HFFc6 (cell line): Measurements from ENCODE around the gene NR5A2. TPM values are rescaled to one million over a fixed set of nuclear protein-coding genes. Genes with fewer than 3 reads are reported as not detected.

Experiments
- DNase-seq: peaks from one replicate; pipeline ENCODE4 v3.0.0-alpha.2; 2018
- H3K27ac Mint-ChIP-seq: 2 replicates; pipeline ENCODE4 v1.8.0; 2020; ENCODE audit warnings: mild to moderate bottlenecking, mixed read lengths
- H3K27me3 Mint-ChIP-seq: 2 replicates; pipeline ENCODE4 v1.8.0; 2021; ENCODE audit warnings: mild to moderate bottlenecking, moderate library complexity, mixed read lengths; ENCODE audit not compliant: insufficient read depth
- H3K36me3 Mint-ChIP-seq: 2 replicates; pipeline ENCODE4 v1.8.0; 2021; ENCODE audit warnings: low read depth, mixed read lengths
- H3K4me1 Mint-ChIP-seq: 2 replicates; pipeline ENCODE4 v1.8.0; 2020; ENCODE audit warnings: low read depth, mixed read lengths
- H3K4me3 Mint-ChIP-seq: 2 replicates; pipeline ENCODE4 v1.8.0; 2020; ENCODE audit warnings: mild to moderate bottlenecking, moderate library complexity, mixed read lengths
- H3K9me3 Mint-ChIP-seq: 2 replicates; pipeline ENCODE4 v1.8.0; 2020; ENCODE audit warnings: mild to moderate bottlenecking, mixed read lengths
- CTCF ChIP-seq: fragments of 200-600 bp; sonication (generic); IDR thresholded peaks from 2 replicates; pipeline ENCODE4 v1.5.0; 2021; ENCODE audit warnings: antibody characterized with exemption, mild to moderate bottlenecking
- total RNA-seq, 6 experiments: library from RNA; stranded (reverse); fragmentation: NEBNext Ultra II Directional; extraction: Animal tissue kit (Norgen Biotek cat#: 25700); gene quantifications; 2 replicates in 1 of 6; 3 replicates in 5 of 6; pipeline ENCODE4 v1.2.3, GENCODE V29; 2021

Gene NR5A2
- total RNA-seq, 6 experiments from 2014 or later = 0.09 to 1.9 (median 0.97) TPM

DNA sequence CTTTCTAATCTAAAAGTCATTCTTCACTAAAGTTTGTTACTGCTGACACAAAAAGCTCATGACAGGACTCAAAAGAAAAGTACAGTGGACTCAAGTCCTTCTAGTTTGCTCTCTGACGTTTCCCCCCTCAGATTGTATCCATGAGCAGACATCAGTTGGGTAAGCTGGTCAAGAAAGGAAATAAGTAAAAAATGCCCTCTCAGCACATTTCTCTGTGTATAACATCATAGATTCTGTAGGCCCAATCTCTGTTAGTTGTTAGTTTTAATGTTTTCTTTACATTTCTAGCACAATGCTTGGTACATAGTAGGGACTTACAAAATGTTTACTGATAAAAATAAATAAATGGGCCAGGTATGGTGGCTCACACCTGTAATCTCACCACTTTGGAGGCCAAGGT lies 96.8 kb downstream of the NR5A2 start:
- Mint-ChIP-seq H3K4me1 (no peaks in the 10 kb centered on the region), H3K27ac (no peak overlapping the region), H3K36me3 (no peaks in the 10 kb centered on the region), H3K9me3 (no peaks in the 10 kb centered on the region), H3K4me3 (no peak overlapping the region), H3K27me3 (peaks cover 2% of the 10 kb centered on the region)
- no peak for TF ChIP-seq CTCF
- DNase-seq = no peak

DNA sequence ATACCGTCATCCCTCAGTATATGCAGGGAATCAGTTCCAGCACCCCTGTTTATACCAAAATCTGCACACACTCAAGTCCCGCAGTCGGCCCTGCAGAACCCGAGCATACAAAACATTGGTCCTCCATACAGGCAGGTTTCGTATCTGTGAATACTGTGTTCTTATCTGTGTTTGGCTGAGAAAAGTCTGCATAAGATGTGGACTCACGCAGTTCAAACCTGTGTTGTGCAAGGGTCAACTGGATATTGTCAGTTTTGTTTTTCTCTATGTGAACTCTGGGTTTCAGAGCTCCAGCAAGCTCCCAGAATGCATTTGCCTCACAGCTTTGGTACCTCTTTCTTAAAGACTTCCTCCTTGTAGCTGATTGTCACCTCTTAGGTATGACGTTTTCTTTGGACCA lies 100.6 kb downstream of the NR5A2 start:
- no peaks in the 10 kb centered on the region; the same call in 1 of the 2 replicates for H3K36me3 Mint-ChIP-seq
- no peaks in the 10 kb centered on the region for H3K9me3 Mint-ChIP-seq
- no peak overlapping the region for H3K4me3 Mint-ChIP-seq
- no peak for TF ChIP-seq CTCF
- DNase-seq = no peak
- H3K4me1 Mint-ChIP-seq = peaks cover 16% of the 10 kb centered on the region
- H3K27ac Mint-ChIP-seq = no peak overlapping the region
- H3K27me3 Mint-ChIP-seq = peaks cover 2% of the 10 kb centered on the region; the same call in 1 of the 2 replicates

DNA sequence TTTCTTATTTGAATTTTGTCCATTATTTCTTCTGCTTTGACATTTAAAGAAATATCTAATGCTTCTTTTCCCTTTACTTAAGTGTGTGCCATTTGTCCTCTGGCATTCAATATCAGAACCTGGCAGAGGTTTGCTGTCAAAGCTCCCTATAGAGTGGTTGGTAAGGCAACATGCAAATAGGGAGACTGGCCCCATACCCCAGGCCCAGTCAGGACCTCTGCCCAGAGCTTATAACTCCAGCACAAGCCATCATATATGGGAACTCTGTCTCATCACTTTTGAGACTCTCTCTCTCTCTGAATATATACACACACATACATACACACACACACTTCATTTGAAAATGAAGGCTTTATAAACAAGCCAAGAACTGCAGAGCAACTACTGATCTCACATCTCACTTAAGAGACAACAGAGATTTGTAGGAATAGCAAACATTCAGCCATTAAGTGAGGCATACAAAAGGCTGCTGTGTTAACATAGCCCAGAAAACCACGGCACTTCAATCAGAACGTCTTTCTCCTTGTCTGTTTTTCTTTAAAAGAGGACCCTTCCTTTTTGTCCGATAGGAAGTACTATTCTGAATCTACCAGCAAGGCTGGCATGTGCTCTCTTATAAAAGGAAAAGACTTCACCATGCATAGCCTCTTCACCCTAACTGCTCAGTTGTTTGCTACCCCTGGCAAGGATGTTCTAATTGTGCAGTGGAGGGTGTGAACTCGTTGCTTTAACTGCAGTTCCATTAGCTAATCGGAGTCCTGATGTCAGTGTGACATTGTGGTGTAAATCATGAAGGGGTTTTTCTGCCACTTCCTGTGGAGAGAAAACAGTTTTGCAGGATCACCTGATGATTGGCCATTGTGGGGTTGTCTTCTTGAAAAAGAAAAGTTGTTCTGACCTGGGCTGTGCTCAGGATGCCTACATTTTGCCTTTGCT lies 101.7 kb downstream of the NR5A2 start:
- H3K9me3 Mint-ChIP-seq = no peaks in the 10 kb centered on the region
- peaks cover 2% of the 10 kb centered on the region; the same call in 1 of the 2 replicates for H3K27me3 Mint-ChIP-seq
- no peak overlapping the region for H3K27ac Mint-ChIP-seq
- no peaks in the 10 kb centered on the region; the same call in 1 of the 2 replicates for H3K36me3 Mint-ChIP-seq
- H3K4me1 Mint-ChIP-seq = peaks cover 16% of the 10 kb centered on the region
- no peak for TF ChIP-seq CTCF
- no peak for DNase-seq
- no peak overlapping the region for H3K4me3 Mint-ChIP-seq

DNA sequence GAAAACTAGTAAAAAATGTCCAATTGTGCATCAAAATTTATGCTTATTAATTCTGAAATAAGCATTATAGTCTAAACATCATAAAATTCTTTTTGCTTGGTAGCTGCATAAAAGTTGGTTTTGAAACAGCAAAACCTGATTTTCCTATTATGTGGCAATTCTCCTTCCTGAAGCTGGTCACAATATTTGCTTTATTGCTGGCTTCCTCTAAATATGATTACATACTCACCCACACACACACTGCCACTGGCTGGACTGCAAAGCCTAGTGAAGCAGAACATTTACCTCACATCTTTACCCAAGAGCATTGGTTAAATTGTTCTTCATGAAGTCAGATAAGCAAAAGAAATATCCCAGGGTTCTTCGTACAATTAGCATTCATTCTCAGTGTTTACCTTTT lies 103.0 kb downstream of the NR5A2 start:
- peaks cover 16% of the 10 kb centered on the region for H3K4me1 Mint-ChIP-seq
- H3K27me3 Mint-ChIP-seq = peaks cover 2% of the 10 kb centered on the region; the same call in 1 of the 2 replicates
- no peak overlapping the region for H3K27ac Mint-ChIP-seq
- no peaks in the 10 kb centered on the region; the same call in 1 of the 2 replicates for H3K36me3 Mint-ChIP-seq
- H3K4me3 Mint-ChIP-seq = no peak overlapping the region
- no peak for TF ChIP-seq CTCF
- DNase-seq = no peak
- no peaks in the 10 kb centered on the region for H3K9me3 Mint-ChIP-seq

DNA sequence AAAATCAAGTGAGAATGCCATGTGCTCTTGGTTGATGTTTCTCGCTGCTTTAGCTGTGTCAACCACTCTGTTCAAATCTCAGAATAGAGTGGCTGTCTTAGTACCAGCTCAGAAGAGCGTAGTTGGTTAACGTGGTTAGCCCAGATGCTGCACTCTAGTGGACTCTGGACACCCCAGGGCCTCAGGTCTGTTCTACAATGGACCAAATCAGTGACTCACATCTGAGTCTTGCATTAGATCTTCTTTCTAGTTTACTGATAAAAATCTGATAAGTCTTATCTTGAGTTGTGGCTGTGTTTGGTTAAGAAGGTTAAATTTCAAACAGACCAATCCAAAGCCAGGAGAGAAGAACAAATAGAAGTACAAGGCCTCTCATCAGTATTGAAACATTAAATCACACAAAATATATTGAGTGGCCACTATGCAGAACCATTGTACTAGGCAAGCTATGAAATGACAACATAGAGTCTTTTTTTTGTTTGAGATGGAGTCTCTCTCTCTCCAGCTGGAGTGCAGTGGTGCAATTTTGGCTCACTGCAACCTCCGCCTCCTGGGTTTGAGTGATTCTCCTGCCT lies 104.1 kb downstream of the NR5A2 start:
- H3K27me3 Mint-ChIP-seq = peaks cover 2% of the 10 kb centered on the region; the same call in 1 of the 2 replicates
- no peak overlapping the region for H3K27ac Mint-ChIP-seq
- TF ChIP-seq CTCF = 0 out of 2 replicates have a peak, but pooled peaks have one; percentile 27
- peaks cover 16% of the 10 kb centered on the region for H3K4me1 Mint-ChIP-seq
- no peaks in the 10 kb centered on the region; the same call in 1 of the 2 replicates for H3K36me3 Mint-ChIP-seq
- no peak overlapping the region for H3K4me3 Mint-ChIP-seq
- H3K9me3 Mint-ChIP-seq = no peaks in the 10 kb centered on the region
- peak; percentile 30 for DNase-seq
